Heart right ventricle (tissue), 16 donors: ENCODE measurements around the gene FARP1. TPM values are rescaled to one million over a fixed set of nuclear protein-coding genes. Genes with fewer than 3 reads are reported as not detected.

Source experiments
- ATAC-seq, 8 donors: fragments of 200-7000 bp; cut with Tn5 transposase; one replicate each; pipeline ENCODE4 v1.9.1; 2020; ENCODE audit warnings: mild to moderate bottlenecking in 8 of 8, moderate library complexity in 8 of 8, moderate number of reproducible peaks in 1 of 8
- DNase-seq, 2 donors: peaks; one replicate each; pipeline ENCODE4 v3.0.0-alpha.2; 2020
- H3K27ac ChIP-seq, 10 donors: fragments of 200-600 bp; sonication (generic) in 2 of 10; one replicate each; pipeline versions ENCODE4 v1.5.0 to v1.8.0; 2020 to 2022; ENCODE audit warnings: mild to moderate bottlenecking in 3 of 10
- H3K27me3 ChIP-seq, 7 donors: fragments of 200-600 bp; one replicate each; pipeline ENCODE4 v1.8.0; 2021 to 2022; ENCODE audit warnings: mild to moderate bottlenecking in 2 of 7
- H3K36me3 ChIP-seq, 9 donors: fragments of 200-600 bp; sonication (generic) in 1 of 9; one replicate each; pipeline versions ENCODE4 v1.5.0 to v1.8.0; 2020 to 2022; ENCODE audit warnings: mild to moderate bottlenecking in 2 of 9
- H3K4me1 ChIP-seq, 9 donors: fragments of 200-600 bp; sonication (generic) in 1 of 9; one replicate each; pipeline versions ENCODE4 v1.5.0 to v1.8.0; 2020 to 2022; ENCODE audit warnings: mild to moderate bottlenecking in 4 of 9
- H3K4me3 ChIP-seq, 10 donors: fragments of 200-600 bp; sonication (generic) in 2 of 10; one replicate each; pipeline versions ENCODE4 v1.5.0 to v1.8.0; 2020 to 2022; ENCODE audit warnings: mild to moderate bottlenecking in 7 of 10, moderate library complexity in 2 of 10
- H3K9me3 ChIP-seq, 11 donors: fragments of 200-600 bp in 10 of 11; sonication (generic) in 2 of 11; one replicate each; pipeline versions ENCODE4 v1.5.0 to v1.8.0; 2013 to 2022; ENCODE audit warnings: mild to moderate bottlenecking in 2 of 11, control low read depth in 1 of 11, moderate library complexity in 1 of 11
- WGBS, 2 donors: extraction: QIAGEN DNeasy Blood & Tissue Kit; methylation state at CpG; one replicate each; pipeline ENCODE4 v1.1.7; 2013; ENCODE audit warnings: inconsistent platforms in 1 of 2; 5-methylcytosine and 5-hydroxymethylcytosine counted together
- intact Hi-C, 10 donors: fragments of 100-400 bp; cut with DNase I; formaldehyde crosslinking; loops; one replicate each; pipeline versions ENCODE4 v1.11.1 to v1.14.2; 2022
- polyA plus RNA-seq, 2 donors: library from polyadenylated mRNA; stranded (reverse); fragments of 200-250 nt; gene quantifications; one replicate each; pipeline ENCODE4 v1.2.3, GENCODE V29; 2013
- total RNA-seq, 10 donors: library from RNA; stranded (reverse); fragmentation: NEBNext Ultra II Directional in 3 of 10; extraction: Animal tissue kit (Norgen Biotek cat#: 25700) in 3 of 10; gene quantifications; one replicate each; pipeline versions ENCODE4 v1.2.1 to v1.2.4, GENCODE V29; 2021 to 2023
- TF ChIP-seq, protein P1 (sequence below), 9 donors: fragments of 200-600 bp; sonication (generic) in 2 of 9; IDR thresholded peaks; one replicate each; pipeline versions ENCODE4 v1.5.0 to v1.8.0; 2021 to 2022; ENCODE audit warnings: antibody characterized with exemption in 9 of 9, mild to moderate bottlenecking in 5 of 9, moderate library complexity in 1 of 9
- donor health status: Arrhythmogenic right ventricular cardiomyopathy.
- donor health status: ischemic (EF 13 %, LVEDD 7.1; RV severe dilation, severe dysfunction).
- donor health status: healthy with polysubstance abuse.
- donor health status: DM: no; HTN: yes; CAD: no.
- donor health status: DM: no; HTN: no; CAD: no.
- donor health status: ischemic (EF 25% LVEDD 6.9; RV normal size, moderate dysfunction).
- donor health status: ischemic (EF 25% LVEDD 5.7; RV mildly dilated, moderate dysfunction).
- donor health status: healthy.
- donor health status: DM: yes; HTN: yes; CAD: no.
- donor health status: Ischemic cardiomyopathy.
- donor health status: ischemic (EF 35%, LVEDD 5.7; RV mildly dilated, moderate dysfunction).
- donor health status: nonischemic (EF 11% LVEDD 7.7; RV severe dilation, severe dysfunction).
- donor health status: DM: yes; HTN: yes; CAD: no.
- donor health status: PGD.
- donor health status: ischemic (EF 29% LVEDD 5.4; RV normal size, mild dysfunction).
- donor health status: nonischemic (EF 23%, LVEDD 6.1; RV moderate dilation, normal function).

FARP1 gene
- total and polyA plus RNA-seq, 12 donors, result 6.9 to 72.9 (median 17.1) TPM

DNA sequence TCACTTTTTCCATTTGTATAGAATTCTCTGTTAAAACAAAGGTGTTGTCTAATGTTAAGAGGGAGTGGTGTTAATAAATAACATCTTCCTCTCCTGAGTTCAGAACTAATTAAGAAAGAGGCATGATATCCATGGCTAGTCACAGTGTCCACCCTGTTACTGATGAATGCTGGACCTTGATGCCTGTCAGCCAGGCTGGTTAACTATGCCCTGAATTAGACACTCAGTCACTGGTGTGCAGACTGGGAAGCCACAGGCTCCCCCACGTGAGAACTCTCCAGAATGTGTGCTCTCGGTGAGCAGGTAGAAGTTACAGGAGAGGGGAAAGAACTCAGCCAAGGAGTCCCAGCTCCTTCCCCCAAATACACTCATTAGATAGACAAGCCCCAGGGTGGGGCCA, 90.2 kb downstream of the FARP1 start:
- 68 to 71% methylated on average over 2 of the region's 2 CpGs for WGBS, 2 donors
- peaks cover 0 to 7% (median 0%) of the 10 kb centered on the region in 11 donors for H3K9me3 ChIP-seq
- no peak overlapping the region for H3K4me3 ChIP-seq
- H3K27ac ChIP-seq, result peak overlapping the region in 1 of 10 donors; percentile 12
- peaks cover 0 to 7% (median 0%) of the 10 kb centered on the region in 9 donors for H3K36me3 ChIP-seq
- no peaks in the 10 kb centered on the region for H3K27me3 ChIP-seq
- H3K4me1 ChIP-seq, result peaks cover 0 to 19% (median 5%) of the 10 kb centered on the region in 9 donors
- no peak for ATAC-seq
- intact Hi-C loops, result no loop called here
- TF ChIP-seq, protein P1, sequence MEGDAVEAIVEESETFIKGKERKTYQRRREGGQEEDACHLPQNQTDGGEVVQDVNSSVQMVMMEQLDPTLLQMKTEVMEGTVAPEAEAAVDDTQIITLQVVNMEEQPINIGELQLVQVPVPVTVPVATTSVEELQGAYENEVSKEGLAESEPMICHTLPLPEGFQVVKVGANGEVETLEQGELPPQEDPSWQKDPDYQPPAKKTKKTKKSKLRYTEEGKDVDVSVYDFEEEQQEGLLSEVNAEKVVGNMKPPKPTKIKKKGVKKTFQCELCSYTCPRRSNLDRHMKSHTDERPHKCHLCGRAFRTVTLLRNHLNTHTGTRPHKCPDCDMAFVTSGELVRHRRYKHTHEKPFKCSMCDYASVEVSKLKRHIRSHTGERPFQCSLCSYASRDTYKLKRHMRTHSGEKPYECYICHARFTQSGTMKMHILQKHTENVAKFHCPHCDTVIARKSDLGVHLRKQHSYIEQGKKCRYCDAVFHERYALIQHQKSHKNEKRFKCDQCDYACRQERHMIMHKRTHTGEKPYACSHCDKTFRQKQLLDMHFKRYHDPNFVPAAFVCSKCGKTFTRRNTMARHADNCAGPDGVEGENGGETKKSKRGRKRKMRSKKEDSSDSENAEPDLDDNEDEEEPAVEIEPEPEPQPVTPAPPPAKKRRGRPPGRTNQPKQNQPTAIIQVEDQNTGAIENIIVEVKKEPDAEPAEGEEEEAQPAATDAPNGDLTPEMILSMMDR (IDR thresholded peaks at IDR 0.05), result no peak
- DNase-seq, result no peak

DNA sequence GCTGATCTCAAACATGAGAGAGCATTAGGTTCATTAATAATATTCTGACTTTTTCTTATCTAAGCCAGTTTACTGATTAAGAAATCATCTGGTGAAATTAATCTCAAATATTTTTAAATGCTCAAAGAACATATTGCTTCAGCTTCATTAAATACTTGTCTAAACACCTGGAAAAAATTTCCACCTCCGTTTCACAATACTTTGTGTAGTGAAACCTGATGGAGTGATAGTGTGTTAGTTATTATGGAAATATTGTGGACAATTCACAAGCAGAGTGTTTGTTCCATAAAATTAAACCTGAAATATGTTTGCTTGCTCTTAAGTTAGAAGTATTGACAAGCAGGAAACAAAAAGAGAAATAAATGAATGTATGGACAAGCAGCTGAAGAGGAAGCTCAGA, 91.5 kb downstream of the FARP1 start:
- Histone ChIP-seq H3K9me3 (peaks cover 0 to 7% (median 0%) of the 10 kb centered on the region in 11 donors), H3K4me1 (peaks cover 0 to 19% (median 5%) of the 10 kb centered on the region in 9 donors), H3K27me3 (no peaks in the 10 kb centered on the region), H3K4me3 (no peak overlapping the region), H3K27ac (no peak overlapping the region), H3K36me3 (peaks cover 0 to 7% (median 0%) of the 10 kb centered on the region in 9 donors)
- TF ChIP-seq, protein P1 (IDR thresholded peaks at IDR 0.05), result no peak
- 45 to 94% methylated on average over 1 of the region's 1 CpG for WGBS, 2 donors
- intact Hi-C loops, result no loop called here
- DNase-seq (no peak), ATAC-seq (no peak)

DNA sequence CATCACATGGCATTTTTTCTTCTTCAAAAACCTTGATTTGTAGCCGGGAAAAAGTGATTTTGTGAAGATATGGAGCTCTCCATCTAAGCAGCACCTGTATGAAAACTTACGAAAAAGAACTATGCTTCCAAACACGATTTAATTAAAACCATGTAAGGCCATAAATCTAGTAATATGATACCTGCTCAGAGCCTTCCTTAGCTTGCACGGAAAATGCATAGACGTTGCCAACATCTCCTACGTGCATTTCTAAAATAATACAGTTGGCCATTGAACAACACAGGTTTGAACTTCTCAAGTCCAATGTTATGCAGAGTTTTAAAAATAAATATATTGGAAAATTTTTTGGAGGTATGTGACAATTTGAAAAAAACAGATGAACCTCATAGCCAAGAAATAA, 93.3 kb downstream of the FARP1 start:
- Histone ChIP-seq H3K36me3 (peaks cover 0 to 7% (median 0%) of the 10 kb centered on the region in 9 donors), H3K27ac (no peak overlapping the region), H3K27me3 (no peaks in the 10 kb centered on the region), H3K4me3 (no peak overlapping the region), H3K4me1 (peaks cover 0 to 19% (median 5%) of the 10 kb centered on the region in 9 donors), H3K9me3 (no peaks in the 10 kb centered on the region)
- 95% methylated on average over 6 of the region's 6 CpGs for WGBS, 2 donors
- ATAC-seq, result no peak
- TF ChIP-seq, protein P1 (IDR thresholded peaks at IDR 0.05), result no peak
- intact Hi-C loops, result no loop called here
- no peak for DNase-seq

DNA sequence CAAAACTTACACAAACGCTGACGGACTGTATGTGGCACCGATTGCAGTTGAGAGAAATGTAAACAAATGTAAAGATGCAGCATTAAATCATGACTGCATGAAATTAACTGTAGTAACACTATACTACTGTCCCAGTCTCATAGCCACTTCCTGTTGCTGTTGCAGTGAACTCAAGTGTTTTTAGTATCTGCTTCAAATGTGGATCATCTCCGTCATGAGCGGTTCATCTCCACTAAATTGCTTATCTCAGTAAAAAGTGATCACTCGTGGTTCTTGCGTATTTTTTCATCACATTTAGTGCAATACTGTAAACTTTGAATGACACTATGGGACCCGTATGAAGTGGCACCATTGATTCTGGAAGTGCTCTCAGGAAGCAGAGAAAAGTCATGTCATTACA, 94.4 kb downstream of the FARP1 start:
- Histone ChIP-seq H3K36me3 (peaks cover 0 to 7% (median 0%) of the 10 kb centered on the region in 9 donors), H3K27me3 (no peaks in the 10 kb centered on the region), H3K9me3 (no peaks in the 10 kb centered on the region), H3K4me3 (no peak overlapping the region), H3K4me1 (peaks cover 0 to 19% (median 5%) of the 10 kb centered on the region in 9 donors), H3K27ac (no peak overlapping the region)
- 90% methylated on average over 8 of the region's 8 CpGs for WGBS, 2 donors
- DNase-seq, result no peak
- no peak for ATAC-seq
- TF ChIP-seq, protein P1 (IDR thresholded peaks at IDR 0.05), result no peak
- intact Hi-C loops, result no loop called here
